Measurements from ENCODE around the gene ZBTB45. TPM values are rescaled to one million over a fixed set of nuclear protein-coding genes. Genes with fewer than 3 reads are reported as not detected.

ZBTB45 gene
- total and polyA plus RNA-seq, 9 of the 15 experiments (the other 6 are each of a cell fraction or from before 2014, with no cell fraction given), result 0.08 to 16.1 (median 1.8) TPM

DNA sequence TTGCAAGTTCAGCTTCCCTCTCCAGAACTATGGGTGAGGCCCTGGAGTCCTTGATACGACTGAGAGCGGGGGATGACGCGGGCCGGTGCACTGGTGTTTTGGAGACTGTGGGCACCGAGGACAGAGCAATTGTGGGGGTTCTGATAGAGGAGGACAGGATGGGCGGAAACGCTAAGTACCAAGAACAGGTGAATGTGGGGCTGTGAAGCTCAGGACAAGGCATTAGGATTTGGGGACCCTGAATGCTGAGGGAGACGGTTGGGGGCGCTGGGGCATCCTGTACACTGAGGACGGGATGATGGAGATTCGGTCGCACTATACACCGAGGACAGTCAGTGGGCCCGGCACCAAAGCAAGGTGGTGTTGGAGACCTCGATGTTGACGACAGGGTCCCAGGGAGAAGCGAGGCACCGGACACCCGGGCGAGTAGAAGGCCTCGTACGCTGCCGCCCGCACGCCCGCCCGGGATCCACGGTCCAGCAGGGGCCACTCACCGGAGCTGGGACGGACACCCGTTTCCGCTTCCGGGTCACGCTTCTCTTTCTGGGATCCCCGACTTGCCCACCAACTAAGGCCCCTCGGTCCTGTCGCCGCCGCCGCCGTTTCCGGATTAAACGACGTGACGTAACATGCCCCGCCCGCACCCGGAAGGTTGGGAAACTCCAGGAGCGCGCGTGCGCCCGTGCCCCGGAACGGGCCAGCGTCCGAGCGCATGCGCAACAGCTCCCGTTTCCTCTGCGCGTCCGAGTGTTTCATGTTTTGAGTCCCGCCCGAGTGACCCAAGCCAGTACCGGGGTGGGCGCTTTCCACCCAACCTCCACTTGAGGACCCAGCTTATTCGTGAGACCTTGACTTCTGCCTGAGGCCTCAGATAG lies 35.1 kb upstream of the ZBTB45 start, which contains the start of gene CHMP2A (continued):
- TF ChIP-seq MCM5 (IDR thresholded peaks at IDR 0.05; ENCODE audit: low read depth), result no peak
- no peak for TF ChIP-seq BDP1 (IDR thresholded peaks at IDR 0.05; ENCODE audit: insufficient read depth, insufficient read length)
- TF ChIP-seq, protein P1, sequence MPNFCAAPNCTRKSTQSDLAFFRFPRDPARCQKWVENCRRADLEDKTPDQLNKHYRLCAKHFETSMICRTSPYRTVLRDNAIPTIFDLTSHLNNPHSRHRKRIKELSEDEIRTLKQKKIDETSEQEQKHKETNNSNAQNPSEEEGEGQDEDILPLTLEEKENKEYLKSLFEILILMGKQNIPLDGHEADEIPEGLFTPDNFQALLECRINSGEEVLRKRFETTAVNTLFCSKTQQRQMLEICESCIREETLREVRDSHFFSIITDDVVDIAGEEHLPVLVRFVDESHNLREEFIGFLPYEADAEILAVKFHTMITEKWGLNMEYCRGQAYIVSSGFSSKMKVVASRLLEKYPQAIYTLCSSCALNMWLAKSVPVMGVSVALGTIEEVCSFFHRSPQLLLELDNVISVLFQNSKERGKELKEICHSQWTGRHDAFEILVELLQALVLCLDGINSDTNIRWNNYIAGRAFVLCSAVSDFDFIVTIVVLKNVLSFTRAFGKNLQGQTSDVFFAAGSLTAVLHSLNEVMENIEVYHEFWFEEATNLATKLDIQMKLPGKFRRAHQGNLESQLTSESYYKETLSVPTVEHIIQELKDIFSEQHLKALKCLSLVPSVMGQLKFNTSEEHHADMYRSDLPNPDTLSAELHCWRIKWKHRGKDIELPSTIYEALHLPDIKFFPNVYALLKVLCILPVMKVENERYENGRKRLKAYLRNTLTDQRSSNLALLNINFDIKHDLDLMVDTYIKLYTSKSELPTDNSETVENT (CRISPR knock-in tag; IDR thresholded peaks at IDR 0.05), result no peak; the same call in 1 of the 2 replicates
- peak; percentile 68; the same call in 1 of the 2 replicates for TF ChIP-seq CTBP1 (IDR thresholded peaks at IDR 0.05; ENCODE audit: borderline replicate concordance)
- TF ChIP-seq ZNF316 (IDR thresholded peaks at IDR 0.05), result no peak
- no peak for TF ChIP-seq NUFIP1 (IDR thresholded peaks at IDR 0.05; ENCODE audit: partially characterized antibody)
- no peak for TF ChIP-seq RAD51 (IDR thresholded peaks at IDR 0.05; ENCODE audit: borderline replicate concordance, low read depth)
- TF ChIP-seq, protein P2, sequence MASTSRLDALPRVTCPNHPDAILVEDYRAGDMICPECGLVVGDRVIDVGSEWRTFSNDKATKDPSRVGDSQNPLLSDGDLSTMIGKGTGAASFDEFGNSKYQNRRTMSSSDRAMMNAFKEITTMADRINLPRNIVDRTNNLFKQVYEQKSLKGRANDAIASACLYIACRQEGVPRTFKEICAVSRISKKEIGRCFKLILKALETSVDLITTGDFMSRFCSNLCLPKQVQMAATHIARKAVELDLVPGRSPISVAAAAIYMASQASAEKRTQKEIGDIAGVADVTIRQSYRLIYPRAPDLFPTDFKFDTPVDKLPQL (IDR thresholded peaks at IDR 0.05; ENCODE audit: extremely low read depth, insufficient read length), result no peak
- TF ChIP-seq MYBL2 (IDR thresholded peaks at IDR 0.05; ENCODE audit: low read depth), result no peak
- no peak for TF ChIP-seq MYBL2 (CRISPR knock-in tag; IDR thresholded peaks at IDR 0.05; ENCODE audit: borderline replicate concordance)
- peak; percentile 93 for TF ChIP-seq RBM22 (IDR thresholded peaks at IDR 0.05; ENCODE audit: low read depth, low read length, poor library complexity, severe bottlenecking)
- TF ChIP-seq EGR1 (conservative IDR thresholded peaks at IDR 0.05), result peak; percentile 16; the same call in 1 of the 2 replicates
- TF ChIP-seq BRD4 (IDR thresholded peaks at IDR 0.05), result no peak
- TF ChIP-seq SMAD2 (IDR thresholded peaks at IDR 0.05; ENCODE audit: low read depth, low read length), result no peak
- no peak for TF ChIP-seq MEF2D (tag; conservative IDR thresholded peaks at IDR 0.05; ENCODE audit: low read depth)
- TF ChIP-seq SP1 (CRISPR knock-in tag; IDR thresholded peaks at IDR 0.05), result peak; percentile 71
- no peak for TF ChIP-seq BACH1 (tag; IDR thresholded peaks at IDR 0.05)
- TF ChIP-seq CREBBP (IDR thresholded peaks at IDR 0.05; ENCODE audit: low read depth, low read length), result no peak
- peak; percentile 96 for TF ChIP-seq ELF4 (CRISPR knock-in tag; IDR thresholded peaks at IDR 0.05)
- peak; percentile 81; the same call in 1 of the 2 replicates for TF ChIP-seq FOXK1 (CRISPR knock-in tag; IDR thresholded peaks at IDR 0.05; ENCODE audit: borderline replicate concordance)
- TF ChIP-seq MIER1 (IDR thresholded peaks at IDR 0.05; ENCODE audit: low read depth), result no peak
- no peak for TF ChIP-seq CHD4 (IDR thresholded peaks at IDR 0.05; ENCODE audit: insufficient read depth, insufficient replicate concordance, low read depth, low read length, poor library complexity, severe bottlenecking)
- TF ChIP-seq BCL6 (CRISPR knock-in tag; IDR thresholded peaks at IDR 0.05), result no peak
- TF ChIP-seq DACH1 (IDR thresholded peaks at IDR 0.05; ENCODE audit: partially characterized antibody), result peak; percentile 18
- peak; percentile 75 for TF ChIP-seq ZNF431 (CRISPR knock-in tag; IDR thresholded peaks at IDR 0.05)
- TF ChIP-seq, protein P3, sequence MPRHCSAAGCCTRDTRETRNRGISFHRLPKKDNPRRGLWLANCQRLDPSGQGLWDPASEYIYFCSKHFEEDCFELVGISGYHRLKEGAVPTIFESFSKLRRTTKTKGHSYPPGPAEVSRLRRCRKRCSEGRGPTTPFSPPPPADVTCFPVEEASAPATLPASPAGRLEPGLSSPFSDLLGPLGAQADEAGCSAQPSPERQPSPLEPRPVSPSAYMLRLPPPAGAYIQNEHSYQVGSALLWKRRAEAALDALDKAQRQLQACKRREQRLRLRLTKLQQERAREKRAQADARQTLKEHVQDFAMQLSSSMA (CRISPR knock-in tag; IDR thresholded peaks at IDR 0.05), result peak; percentile 71

Measured in K562 (cell line).